GM10266 (cell line): ENCODE measurements around the gene PUS7.
"Not testable (repeated sequence)": the region's sequence is repeated elsewhere in the genome, so short reads cannot be mapped to it uniquely, and the experiment has no call there.

ENCODE experiments used
- DNase-seq: peaks from one replicate; pipeline ENCODE4 v3.0.0; 2012; ENCODE audit errors: extremely low spot score
- CTCF ChIP-seq: IDR thresholded peaks from 2 replicates; pipeline ENCODE4 v1.5.1; 2012; ENCODE audit warnings: mild to moderate bottlenecking, low read depth; ENCODE audit not compliant: control insufficient read depth, insufficient read depth; ENCODE audit errors: missing control alignments

PUS7 gene

GRCh38 chr7:105413887-105414437, 108.1 kb downstream of the PUS7 start:
- no peak for TF ChIP-seq CTCF
- no peak for DNase-seq

DNA sequence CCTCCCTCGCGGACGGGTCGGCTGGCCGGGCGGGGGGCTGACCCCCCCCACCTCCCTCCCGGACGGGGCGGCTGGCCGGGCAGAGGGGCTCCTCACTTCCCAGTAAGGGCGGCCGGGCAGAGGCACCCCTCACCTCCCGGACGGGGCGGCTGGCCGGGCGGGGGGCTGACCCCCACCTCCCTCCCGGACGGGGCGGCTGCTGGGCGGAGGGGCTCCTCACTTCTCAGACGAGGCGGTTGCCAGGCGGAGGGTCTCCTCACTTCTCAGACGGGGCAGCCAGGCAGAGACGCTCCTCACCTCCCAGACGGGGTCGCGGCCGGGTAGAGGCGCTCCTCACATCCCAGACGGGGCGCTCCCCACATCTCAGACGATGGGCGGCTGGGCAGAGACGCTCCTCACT, 111.3 kb downstream of the PUS7 start:
- DNase-seq: not testable (repeated sequence)

DNA sequence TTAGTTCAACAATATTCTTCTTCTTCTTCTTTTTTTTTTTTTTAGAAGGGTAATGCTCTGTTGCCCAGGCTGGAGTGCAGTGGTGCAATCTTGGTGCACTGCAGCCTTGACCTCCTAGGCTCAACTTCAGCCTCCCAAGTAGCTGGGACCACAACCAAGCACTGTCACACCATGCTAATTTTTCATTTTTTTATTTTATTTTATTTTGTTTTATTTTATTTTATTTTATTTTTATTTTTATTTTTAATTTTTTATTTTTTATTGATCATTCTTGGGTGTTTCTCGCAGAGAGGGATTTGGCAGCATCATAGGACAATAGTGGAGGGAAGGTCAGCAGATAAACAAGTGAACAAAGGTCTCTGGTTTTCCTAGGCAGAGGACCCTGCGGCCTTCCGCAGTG, 112.3 kb downstream of the PUS7 start:
- DNase-seq: not testable (repeated sequence)

DNA sequence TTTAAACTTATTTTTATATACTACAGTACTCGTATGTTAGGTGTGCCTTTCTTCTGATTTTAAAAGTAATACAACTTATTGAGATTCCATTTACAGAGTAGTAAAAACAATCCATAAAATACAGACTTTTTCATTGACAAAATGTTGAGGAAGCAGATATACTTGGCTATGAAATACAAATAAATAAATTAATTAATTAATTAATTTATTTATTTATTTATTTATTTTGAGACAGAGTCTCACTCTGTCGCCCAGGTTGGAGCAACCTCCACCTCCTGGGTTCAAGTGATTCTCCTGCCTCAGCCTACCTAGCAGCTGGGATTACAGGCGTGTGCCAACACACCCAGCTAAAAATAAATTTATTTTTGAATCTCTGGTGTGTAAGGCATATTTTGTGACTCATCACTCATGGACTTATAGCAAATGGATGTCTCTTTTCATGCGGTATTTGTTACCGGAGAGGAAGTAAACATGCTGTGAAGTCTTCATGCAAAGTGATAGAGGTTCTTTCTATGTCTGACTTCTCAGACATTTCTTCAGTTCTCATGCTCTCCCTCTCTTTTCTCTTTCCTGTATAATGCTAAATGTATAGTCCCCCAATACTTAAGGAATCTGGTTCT, 113.2 kb downstream of the PUS7 start:
- no peak for DNase-seq
- TF ChIP-seq CTCF: no peak
